ENCODE measurements around the gene DOCK1.

The DOCK1 gene

GRCh38 chr10:127227027-127227426, 321.8 kb downstream of the DOCK1 start:
- DNase-seq (ENCODE audit: low spot score), result no peak
- TF ChIP-seq CTCF (IDR thresholded peaks at IDR 0.05; ENCODE audit: extremely low read depth, insufficient read depth, missing control alignments), result no peak
- in situ Hi-C loops (cut with MboI; ENCODE audit: low pct_unique_long_range_greater_than_20kb, low sequenced_read_pairs, unreplicated experiment), result no loop called here

- DNase-seq (ENCODE audit: low spot score), result no peak
- in situ Hi-C loops (cut with MboI; ENCODE audit: low pct_unique_long_range_greater_than_20kb, low sequenced_read_pairs, unreplicated experiment), result no loop called here
- no peak for TF ChIP-seq CTCF (IDR thresholded peaks at IDR 0.05; ENCODE audit: extremely low read depth, insufficient read depth, missing control alignments)
Measured at GRCh38 chr10:127227663-127228062, 322.4 kb downstream of the DOCK1 start.

- in situ Hi-C loops (cut with MboI; ENCODE audit: low pct_unique_long_range_greater_than_20kb, low sequenced_read_pairs, unreplicated experiment), result no loop called here
- no peak for DNase-seq (ENCODE audit: low spot score)
- no peak for TF ChIP-seq CTCF (IDR thresholded peaks at IDR 0.05; ENCODE audit: extremely low read depth, insufficient read depth, missing control alignments)
Measured at GRCh38 chr10:127228195-127228787, 323.1 kb downstream of the DOCK1 start.

GRCh38 chr10:127234306-127234800, 329.1 kb downstream of the DOCK1 start:
- in situ Hi-C loops (cut with MboI; ENCODE audit: low pct_unique_long_range_greater_than_20kb, low sequenced_read_pairs, unreplicated experiment), result no loop called here
- no peak for DNase-seq (ENCODE audit: low spot score)
- no peak for TF ChIP-seq CTCF (IDR thresholded peaks at IDR 0.05; ENCODE audit: extremely low read depth, insufficient read depth, missing control alignments)

- no peak for TF ChIP-seq CTCF (IDR thresholded peaks at IDR 0.05; ENCODE audit: extremely low read depth, insufficient read depth, missing control alignments)
- in situ Hi-C loops (cut with MboI; ENCODE audit: low pct_unique_long_range_greater_than_20kb, low sequenced_read_pairs, unreplicated experiment), result no loop called here
- DNase-seq (ENCODE audit: low spot score), result no peak
Measured at GRCh38 chr10:127236266-127236665, 331.0 kb downstream of the DOCK1 start.

GRCh38 chr10:127242914-127243313, 337.7 kb downstream of the DOCK1 start:
- no peak for TF ChIP-seq CTCF (IDR thresholded peaks at IDR 0.05; ENCODE audit: extremely low read depth, insufficient read depth, missing control alignments)
- in situ Hi-C loops (cut with MboI; ENCODE audit: low pct_unique_long_range_greater_than_20kb, low sequenced_read_pairs, unreplicated experiment), result no loop called here
- DNase-seq (ENCODE audit: low spot score), result no peak
